HAP-1 (cell line): ENCODE data around the gene IPO11.
"Not testable (repeated sequence)": the region's sequence is repeated elsewhere in the genome, so short reads cannot be mapped to it uniquely, and the experiment has no call there.

ENCODE experiments used
- DNase-seq, 2 experiments: peaks; one replicate each; pipeline ENCODE4 v3.0.0-alpha.2; 2016 to 2020; ENCODE audit warnings: low spot score in 2 of 2
- H3K27me3 ChIP-seq: fragments of 250-450 bp; sonication (Bioruptor Pico); 2 replicates; pipeline ENCODE4 v1.5.1; 2020; ENCODE audit warnings: low read depth, mild to moderate bottlenecking, moderate library complexity
- H3K36me3 ChIP-seq: fragments of 250-450 bp; sonication (Bioruptor Pico); replicated peaks from 2 replicates; pipeline ENCODE4 v1.5.1; 2020; ENCODE audit warnings: mild to moderate bottlenecking
- H3K4me1 ChIP-seq: fragments of 250-450 bp; sonication (Bioruptor Pico); 2 replicates; pipeline ENCODE4 v1.5.1; 2020; ENCODE audit warnings: mild to moderate bottlenecking
- H3K4me3 ChIP-seq: fragments of 250-450 bp; sonication (Bioruptor Pico); 2 replicates; pipeline ENCODE4 v1.5.1; 2020; ENCODE audit warnings: mild to moderate bottlenecking, moderate library complexity
- H3K9me3 ChIP-seq: fragments of 250-450 bp; sonication (Bioruptor Pico); 2 replicates; pipeline ENCODE4 v1.5.1; 2020; ENCODE audit warnings: mild to moderate bottlenecking, moderate library complexity
- in situ Hi-C: fragments of 300-500 bp; cut with MboI; formaldehyde crosslinking; loops from 3 replicates; pipeline ENCODE4 v1.14.3; 2020; ENCODE audit warnings: low sequenced_read_pairs, inconsistent platforms, mixed read lengths

Gene IPO11

GRCh38 chr5:62643556-62644451, 231.2 kb downstream of the IPO11 start:
- no peaks in the 10 kb centered on the region for H3K27me3 ChIP-seq
- in situ Hi-C loops = no loop called here
- H3K9me3 ChIP-seq = no peaks in the 10 kb centered on the region
- H3K36me3 ChIP-seq = no peaks in the 10 kb centered on the region
- no peak for DNase-seq
- H3K4me1 ChIP-seq = peaks cover 21% of the 10 kb centered on the region
- no peak overlapping the region for H3K4me3 ChIP-seq

DNA sequence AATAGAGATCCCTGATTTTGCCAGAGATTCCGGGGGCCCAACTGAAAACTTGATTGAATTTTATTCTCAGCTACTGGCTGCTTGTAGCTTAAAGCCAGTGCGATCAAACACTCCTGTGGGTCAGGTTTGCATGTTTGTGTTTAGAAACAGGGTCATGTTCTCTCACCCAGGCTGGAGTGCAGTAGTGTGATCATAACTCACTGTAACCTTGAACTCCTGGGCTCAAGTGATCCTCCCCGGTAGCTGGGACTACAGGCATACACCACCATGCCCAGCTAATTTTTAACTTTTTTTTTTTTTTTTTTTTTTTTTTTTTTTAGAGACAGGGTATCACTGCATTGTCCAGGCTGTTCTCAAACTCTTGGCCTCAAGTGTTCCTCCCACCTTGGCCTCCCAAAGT, 232.7 kb downstream of the IPO11 start:
- Histone ChIP-seq H3K4me3 (no peak overlapping the region), H3K4me1 (peaks cover 21% of the 10 kb centered on the region), H3K9me3 (no peaks in the 10 kb centered on the region), H3K27me3 (no peaks in the 10 kb centered on the region), H3K36me3 (no peaks in the 10 kb centered on the region)
- in situ Hi-C loops = no loop called here
- DNase-seq = no peak

- in situ Hi-C loops = no loop called here
- no peak overlapping the region for H3K4me3 ChIP-seq
These were observed 234.7 kb downstream of the IPO11 start for GRCh38 chr5:62647241-62647640.

GRCh38 chr5:62649025-62649424, 236.5 kb downstream of the IPO11 start:
- in situ Hi-C loops = no loop called here
- no peaks in the 10 kb centered on the region for H3K4me1 ChIP-seq

More at GRCh38 chr5:62647241-62647640, 234.7 kb downstream of the IPO11 start:
- Histone ChIP-seq H3K27me3 (no peaks in the 10 kb centered on the region), H3K36me3 (no peaks in the 10 kb centered on the region), H3K9me3 (no peaks in the 10 kb centered on the region), H3K4me1 (peaks cover 9% of the 10 kb centered on the region)
- DNase-seq = no peak

DNA sequence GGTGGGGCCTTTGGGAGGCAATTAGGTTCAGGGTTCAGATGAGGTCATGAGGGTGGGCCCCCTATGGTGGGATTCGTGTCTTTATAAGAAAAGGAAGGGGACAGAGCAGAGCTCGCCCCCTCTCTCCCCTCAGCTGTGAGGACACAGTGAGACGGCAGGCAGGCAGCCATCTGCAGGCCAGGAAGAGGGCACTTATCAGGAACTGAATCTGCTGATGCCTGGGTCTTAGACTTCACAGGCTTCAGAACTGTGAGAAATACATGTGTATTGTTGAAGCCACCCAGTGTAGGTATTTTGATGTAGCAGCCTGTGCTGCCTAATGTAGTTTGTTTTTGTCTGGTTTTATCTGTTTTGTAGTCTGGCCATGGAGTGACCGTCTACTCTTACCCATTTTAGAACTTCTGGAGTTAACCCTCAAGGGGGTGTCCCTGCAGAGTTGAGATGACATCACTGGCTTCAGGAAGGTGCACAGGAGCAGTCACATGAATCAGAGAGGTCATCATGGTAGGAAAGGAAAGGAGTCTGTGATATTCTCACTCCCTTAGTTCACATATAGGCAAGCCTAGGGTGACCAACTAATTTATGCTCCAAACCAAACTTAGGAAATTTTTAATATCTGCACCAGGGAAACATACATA, 237.0 kb downstream of the IPO11 start:
- Histone ChIP-seq H3K27me3 (no peaks in the 10 kb centered on the region), H3K4me1 (no peaks in the 10 kb centered on the region), H3K4me3 (no peak overlapping the region), H3K9me3 (no peaks in the 10 kb centered on the region), H3K36me3 (no peaks in the 10 kb centered on the region)
- in situ Hi-C loops = no loop called here
- no peak for DNase-seq

More at GRCh38 chr5:62649025-62649424, 236.5 kb downstream of the IPO11 start:
- Histone ChIP-seq H3K9me3 (no peaks in the 10 kb centered on the region), H3K36me3 (no peaks in the 10 kb centered on the region), H3K4me3 (no peak overlapping the region), H3K27me3 (no peaks in the 10 kb centered on the region)
- no peak for DNase-seq

- H3K9me3 ChIP-seq = no peaks in the 10 kb centered on the region
- H3K36me3 ChIP-seq = no peaks in the 10 kb centered on the region
- no peak for DNase-seq
- H3K4me3 ChIP-seq = no peak overlapping the region
- H3K4me1 ChIP-seq = no peaks in the 10 kb centered on the region
- H3K27me3 ChIP-seq = no peaks in the 10 kb centered on the region
- in situ Hi-C loops = no loop called here
These were observed 237.6 kb downstream of the IPO11 start for GRCh38 chr5:62650197-62650596.

DNA sequence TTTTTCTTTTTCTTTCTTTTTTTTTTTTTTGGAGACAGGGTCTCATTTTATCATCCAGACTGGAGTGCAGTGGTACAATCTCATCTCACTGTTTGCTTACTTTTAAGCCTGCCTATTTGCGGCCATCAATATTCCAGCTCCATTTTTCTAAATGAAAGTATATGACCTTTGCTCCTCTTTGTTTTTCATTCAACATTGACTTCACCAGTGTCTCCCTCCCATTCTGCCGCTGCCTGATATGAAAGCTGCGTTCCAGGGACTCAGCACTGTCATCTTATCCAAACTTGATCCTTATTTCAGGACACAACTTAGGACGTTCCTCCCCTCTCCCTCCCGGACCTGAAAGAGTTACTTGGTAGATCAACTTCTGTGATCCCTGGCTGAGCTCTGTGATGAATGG, 239.7 kb downstream of the IPO11 start:
- Histone ChIP-seq H3K4me1 (no peaks in the 10 kb centered on the region), H3K4me3 (no peak overlapping the region), H3K9me3 (no peaks in the 10 kb centered on the region), H3K36me3 (no peaks in the 10 kb centered on the region), H3K27me3 (no peaks in the 10 kb centered on the region)
- in situ Hi-C loops = no loop called here
- no peak for DNase-seq

- H3K4me3 ChIP-seq = no peak overlapping the region
- in situ Hi-C loops = no loop called here
- no peaks in the 10 kb centered on the region for H3K36me3 ChIP-seq
- H3K9me3 ChIP-seq = no peaks in the 10 kb centered on the region
- no peaks in the 10 kb centered on the region for H3K4me1 ChIP-seq
- no peak for DNase-seq
- no peaks in the 10 kb centered on the region for H3K27me3 ChIP-seq
These were observed 240.7 kb downstream of the IPO11 start for GRCh38 chr5:62653001-62653863.

DNA sequence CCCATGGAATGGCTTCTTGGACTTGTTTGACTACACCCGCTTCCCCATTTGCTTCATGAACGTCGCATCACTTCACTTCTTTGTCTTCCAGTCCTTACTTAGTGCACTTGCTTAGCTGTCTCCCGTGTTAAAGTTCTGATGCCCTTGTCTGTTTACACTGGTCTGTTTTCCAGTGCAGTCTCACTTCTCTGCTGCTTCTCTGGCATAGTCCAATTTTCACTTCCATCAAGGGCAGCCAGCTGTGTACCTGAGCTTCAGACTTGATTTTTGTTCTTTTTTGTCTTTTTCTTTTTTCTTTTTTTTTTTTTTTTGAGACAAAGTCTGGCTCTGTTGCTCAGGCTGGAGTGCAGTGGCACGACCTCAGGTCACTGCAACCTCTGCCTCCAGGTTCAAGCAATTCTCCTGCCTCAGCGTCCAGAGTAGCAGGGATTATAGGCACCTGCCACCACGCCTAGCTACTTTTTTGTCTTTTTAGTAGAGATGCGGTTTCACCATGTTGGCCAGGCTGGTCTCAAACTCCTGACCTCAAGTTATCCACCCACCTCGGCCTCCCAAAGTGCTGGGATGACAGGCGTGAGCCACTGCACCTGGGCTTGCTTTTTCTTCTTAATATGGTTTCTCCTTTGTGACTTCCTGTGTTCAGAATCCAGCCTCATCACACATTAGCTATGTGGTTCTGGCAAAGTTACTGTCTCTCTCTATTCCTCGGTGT, 241.5 kb downstream of the IPO11 start:
- Histone ChIP-seq H3K36me3 (no peaks in the 10 kb centered on the region), H3K27me3 (no peaks in the 10 kb centered on the region), H3K9me3 (no peaks in the 10 kb centered on the region), H3K4me1 (no peaks in the 10 kb centered on the region), H3K4me3 (no peak overlapping the region)
- DNase-seq = no peak
- in situ Hi-C loops = no loop called here

DNA sequence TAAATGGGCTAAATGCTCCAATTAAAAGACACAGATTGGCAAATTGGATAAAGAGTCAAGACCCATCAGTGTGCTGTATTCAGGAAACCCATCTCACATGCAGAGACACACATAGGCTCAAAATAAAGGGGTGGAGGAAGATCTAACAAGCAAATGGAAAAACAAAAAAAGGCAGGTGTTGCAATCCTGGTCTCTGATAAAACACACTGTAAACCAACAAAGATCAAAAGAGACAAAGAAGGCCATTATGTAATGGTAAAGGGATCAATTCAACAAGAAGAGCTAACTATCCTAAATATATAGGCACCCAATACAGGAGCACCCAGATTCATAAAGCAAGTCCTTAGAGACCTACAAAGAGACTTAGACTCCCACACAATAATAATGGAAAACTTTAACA, 245.2 kb downstream of the IPO11 start:
- H3K9me3 ChIP-seq, H3K4me1 ChIP-seq, H3K4me3 ChIP-seq, in situ Hi-C loops, H3K27me3 ChIP-seq, DNase-seq, H3K36me3 ChIP-seq: not testable (repeated sequence)

GRCh38 chr5:62661126-62661525, 248.6 kb downstream of the IPO11 start:
- DNase-seq = no peak

GRCh38 chr5:62662521-62662920, 250.0 kb downstream of the IPO11 start:
- DNase-seq = no peak
- no peak overlapping the region for H3K4me3 ChIP-seq
- no peaks in the 10 kb centered on the region for H3K27me3 ChIP-seq
- no peaks in the 10 kb centered on the region for H3K4me1 ChIP-seq
- H3K36me3 ChIP-seq = no peaks in the 10 kb centered on the region
- in situ Hi-C loops = no loop called here
- no peaks in the 10 kb centered on the region for H3K9me3 ChIP-seq

More at GRCh38 chr5:62661126-62661525, 248.6 kb downstream of the IPO11 start:
- H3K27me3 ChIP-seq = no peaks in the 10 kb centered on the region
- H3K4me3 ChIP-seq = no peak overlapping the region
- H3K36me3 ChIP-seq = no peaks in the 10 kb centered on the region
- H3K9me3 ChIP-seq = no peaks in the 10 kb centered on the region
- no peaks in the 10 kb centered on the region for H3K4me1 ChIP-seq
- in situ Hi-C loops = no loop called here

- H3K9me3 ChIP-seq = no peaks in the 10 kb centered on the region; the same call in 1 of the 2 replicates
- H3K27me3 ChIP-seq = no peaks in the 10 kb centered on the region
- H3K4me3 ChIP-seq = no peak overlapping the region
- H3K4me1 ChIP-seq = no peaks in the 10 kb centered on the region
- no peaks in the 10 kb centered on the region for H3K36me3 ChIP-seq
- DNase-seq = no peak
- in situ Hi-C loops = no loop called here
These were observed 258.9 kb downstream of the IPO11 start for GRCh38 chr5:62671479-62671878.
